ENCODE data around the gene VARS1.

DNA sequence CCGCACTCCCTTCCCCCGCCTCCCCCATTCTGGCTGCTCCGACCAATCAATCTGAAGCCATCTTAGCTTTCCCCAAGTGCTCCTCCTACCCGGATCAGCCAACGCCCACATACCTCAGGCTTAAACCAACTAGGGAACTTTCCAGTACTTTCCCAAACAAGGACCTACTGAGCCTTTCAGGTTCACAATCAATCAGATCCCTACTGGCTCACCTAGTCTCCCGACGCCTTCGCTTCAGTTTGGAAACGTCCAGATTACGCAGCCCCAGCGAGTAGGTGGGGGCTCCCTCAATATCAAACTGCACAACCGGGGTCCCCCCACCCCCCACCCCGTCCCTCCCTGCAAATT lies 19.1 kb upstream of the VARS1 start:
- no peak for TF ChIP-seq EZH2phosphoT487 (IDR thresholded peaks at IDR 0.05; ENCODE audit: borderline replicate concordance, low read depth, low read length)
- TF ChIP-seq, protein P1, sequence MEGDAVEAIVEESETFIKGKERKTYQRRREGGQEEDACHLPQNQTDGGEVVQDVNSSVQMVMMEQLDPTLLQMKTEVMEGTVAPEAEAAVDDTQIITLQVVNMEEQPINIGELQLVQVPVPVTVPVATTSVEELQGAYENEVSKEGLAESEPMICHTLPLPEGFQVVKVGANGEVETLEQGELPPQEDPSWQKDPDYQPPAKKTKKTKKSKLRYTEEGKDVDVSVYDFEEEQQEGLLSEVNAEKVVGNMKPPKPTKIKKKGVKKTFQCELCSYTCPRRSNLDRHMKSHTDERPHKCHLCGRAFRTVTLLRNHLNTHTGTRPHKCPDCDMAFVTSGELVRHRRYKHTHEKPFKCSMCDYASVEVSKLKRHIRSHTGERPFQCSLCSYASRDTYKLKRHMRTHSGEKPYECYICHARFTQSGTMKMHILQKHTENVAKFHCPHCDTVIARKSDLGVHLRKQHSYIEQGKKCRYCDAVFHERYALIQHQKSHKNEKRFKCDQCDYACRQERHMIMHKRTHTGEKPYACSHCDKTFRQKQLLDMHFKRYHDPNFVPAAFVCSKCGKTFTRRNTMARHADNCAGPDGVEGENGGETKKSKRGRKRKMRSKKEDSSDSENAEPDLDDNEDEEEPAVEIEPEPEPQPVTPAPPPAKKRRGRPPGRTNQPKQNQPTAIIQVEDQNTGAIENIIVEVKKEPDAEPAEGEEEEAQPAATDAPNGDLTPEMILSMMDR (conservative IDR thresholded peaks at IDR 0.05; ENCODE audit: low read length) = no peak

Measured in OCI-LY7 (cell line).